NCI-H345 treated with DMSO at 0.1 percent for 48 hours (cell line): ENCODE results near the gene SLC6A12.

Source experiments
- DNase-seq: peaks from one replicate; lab custom pipeline; 2025; ENCODE audit not compliant: unreplicated experiment; lab: John Stamatoyannopoulos, UW

Gene SLC6A12

DNA sequence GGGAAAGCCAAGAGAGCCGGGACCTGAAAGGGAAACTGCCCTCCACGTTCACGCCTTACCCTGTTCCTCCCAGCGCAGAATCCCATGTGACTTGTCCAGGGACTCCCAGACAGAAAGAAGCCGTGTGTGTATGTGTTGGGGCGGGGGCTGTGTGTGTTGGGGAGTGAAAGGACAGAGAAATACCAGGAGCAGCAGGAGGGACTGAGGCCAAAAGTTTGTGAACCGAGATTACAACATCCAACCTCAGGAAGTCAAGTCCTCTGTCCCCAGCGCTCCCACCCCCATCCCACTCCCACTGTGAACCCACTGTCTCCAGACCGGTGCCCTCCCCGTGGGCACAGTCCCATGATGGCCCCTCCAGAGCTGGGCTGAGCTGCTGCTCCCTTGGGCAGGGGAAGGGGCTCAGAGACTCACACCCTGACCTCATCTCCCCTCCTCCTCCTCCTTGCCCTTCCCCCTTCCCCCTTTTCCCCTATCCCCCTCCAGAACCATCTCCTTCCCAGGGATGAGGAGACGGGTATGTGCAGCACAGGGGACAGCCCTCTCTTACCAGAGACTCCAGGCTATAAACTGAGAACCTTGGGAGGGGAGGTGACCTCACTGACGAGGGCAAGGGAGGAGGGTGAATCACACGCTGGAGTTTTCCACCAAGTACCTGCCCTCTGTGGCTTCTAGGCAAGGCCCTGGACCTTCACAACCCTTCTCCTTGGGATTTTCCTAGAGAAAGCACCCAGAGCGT is at the start of gene SLC6A12:
Gene SLC6A12, minus strand, starts transcription at position 155 of the 739 bp plus-strand sequence. CDS start 4,171 bp downstream, outside the sequence.
- DNase-seq = no peak

DNA sequence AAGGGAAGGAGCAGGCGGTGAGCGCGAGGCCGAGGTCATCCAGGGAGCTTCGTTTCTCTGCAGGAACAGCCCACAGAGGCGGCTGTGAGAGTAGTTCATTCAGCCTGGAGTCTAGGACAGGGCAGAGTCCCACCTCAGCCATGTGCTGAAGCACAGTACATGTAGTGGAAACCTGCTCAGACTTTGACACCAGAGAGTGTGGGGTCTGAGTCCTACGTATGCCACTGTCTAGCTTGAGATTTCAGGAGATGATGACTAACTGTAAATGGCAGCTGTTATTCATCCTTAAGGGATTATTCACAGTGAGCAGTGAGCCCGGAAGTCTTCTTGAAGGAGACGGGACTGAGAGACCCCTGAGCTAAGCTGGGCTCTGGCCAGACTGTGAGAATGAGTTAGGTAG is 49.6 kb upstream of the SLC6A12 start:
- DNase-seq = no peak

GRCh38 chr12:262817-263216 is 48.9 kb upstream of the SLC6A12 start, which contains the start of gene SLC6A13:
TSS of gene SLC6A13 (minus strand) at chr12:262836. CDS start at chr12:260052, 2,784 bp downstream.
- no peak for DNase-seq

- no peak for DNase-seq
Observed at GRCh38 chr12:262113-262512, 48.2 kb upstream of the SLC6A12 start.

GRCh38 chr12:257521-258321 is 43.8 kb upstream of the SLC6A12 start:
- no peak for DNase-seq

GRCh38 chr12:256958-257357 is 43.0 kb upstream of the SLC6A12 start:
- DNase-seq = no peak

GRCh38 chr12:256225-256624 is 42.3 kb upstream of the SLC6A12 start:
- no peak for DNase-seq

GRCh38 chr12:254912-255311 is 41.0 kb upstream of the SLC6A12 start:
- no peak for DNase-seq

- no peak for DNase-seq
Observed at GRCh38 chr12:254039-254438, 40.1 kb upstream of the SLC6A12 start.

GRCh38 chr12:253116-253831 is 39.3 kb upstream of the SLC6A12 start:
- no peak for DNase-seq

GRCh38 chr12:252636-253035 is 38.7 kb upstream of the SLC6A12 start:
- DNase-seq = no peak

DNA sequence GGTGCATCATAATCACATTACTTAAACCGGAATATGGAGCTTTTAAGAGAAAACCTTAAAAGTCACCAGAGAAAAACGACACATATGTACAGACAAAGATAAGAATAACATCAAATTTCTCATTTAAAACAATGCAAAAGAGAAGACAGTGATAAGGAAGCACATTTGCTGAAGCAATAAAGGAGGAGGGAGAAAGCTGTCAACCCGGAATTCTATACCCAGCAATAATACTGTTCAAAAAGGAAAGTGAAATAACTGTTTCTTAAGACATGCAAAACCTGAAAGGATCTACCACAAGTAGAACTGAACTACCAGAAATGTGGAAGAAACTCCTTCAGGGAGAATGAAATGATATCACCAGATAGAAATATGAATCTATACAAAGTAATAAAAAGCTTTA is 33.3 kb upstream of the SLC6A12 start:
- no peak for DNase-seq

- no peak for DNase-seq
Observed at GRCh38 chr12:243381-243780, 29.4 kb upstream of the SLC6A12 start.

DNA sequence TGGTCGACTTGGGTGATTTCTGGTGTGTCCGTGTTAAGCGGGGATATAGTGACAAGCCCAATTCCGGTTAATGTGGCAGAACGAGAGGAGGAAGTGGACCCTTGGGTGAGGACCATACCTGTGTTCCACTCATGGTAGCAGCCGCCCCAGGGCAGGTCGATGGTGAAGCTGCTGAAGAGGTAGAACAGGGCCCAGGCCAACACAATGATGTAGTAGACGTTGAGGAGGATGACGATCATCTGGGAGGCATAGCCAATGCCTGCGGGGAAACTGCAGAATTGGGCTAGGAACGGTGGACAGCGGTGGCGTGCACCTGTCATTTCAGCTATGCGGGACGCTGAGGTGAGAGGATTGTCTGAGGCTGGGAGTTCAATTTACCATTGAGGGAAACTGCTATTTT is 28.5 kb upstream of the SLC6A12 start:
- DNase-seq = no peak

DNA sequence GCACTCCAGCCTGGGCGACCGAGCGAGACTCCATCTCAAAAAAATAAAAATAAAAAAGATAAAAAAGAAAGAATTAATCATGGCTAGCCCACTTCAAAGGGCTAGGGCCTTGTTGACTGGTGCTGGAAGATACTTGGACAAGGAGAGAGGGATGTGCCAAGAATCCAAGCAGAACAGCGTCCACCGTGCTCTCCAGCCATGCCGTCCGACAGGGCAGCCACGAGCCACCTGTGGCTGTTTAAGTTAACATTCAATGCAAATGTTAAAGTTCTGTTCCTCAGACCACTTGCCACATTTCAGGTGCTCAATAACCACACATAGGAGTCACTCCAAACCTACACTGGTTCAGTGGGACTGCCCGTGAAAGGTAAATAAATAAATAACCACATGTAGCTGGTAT is 27.3 kb upstream of the SLC6A12 start:
- DNase-seq = no peak

DNA sequence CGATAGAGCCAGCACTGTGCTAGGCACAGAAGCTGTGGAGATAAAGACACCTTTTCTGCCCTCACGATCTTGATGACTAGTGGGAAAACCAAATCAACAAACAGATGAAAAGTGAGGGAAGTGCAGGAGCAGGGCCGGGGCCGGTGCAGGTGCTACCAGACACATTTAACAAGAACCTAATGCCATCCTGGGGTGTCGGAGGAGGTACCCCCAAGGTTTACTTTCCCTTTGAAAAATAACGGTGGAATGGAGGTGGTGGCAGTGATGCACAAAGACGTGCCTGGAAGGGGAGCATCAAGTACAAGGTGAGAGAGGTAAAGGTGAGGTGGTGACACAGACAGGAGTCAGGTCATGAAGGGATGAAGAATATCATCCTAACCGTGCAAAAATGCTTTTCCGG is 26.6 kb upstream of the SLC6A12 start:
- no peak for DNase-seq

DNA sequence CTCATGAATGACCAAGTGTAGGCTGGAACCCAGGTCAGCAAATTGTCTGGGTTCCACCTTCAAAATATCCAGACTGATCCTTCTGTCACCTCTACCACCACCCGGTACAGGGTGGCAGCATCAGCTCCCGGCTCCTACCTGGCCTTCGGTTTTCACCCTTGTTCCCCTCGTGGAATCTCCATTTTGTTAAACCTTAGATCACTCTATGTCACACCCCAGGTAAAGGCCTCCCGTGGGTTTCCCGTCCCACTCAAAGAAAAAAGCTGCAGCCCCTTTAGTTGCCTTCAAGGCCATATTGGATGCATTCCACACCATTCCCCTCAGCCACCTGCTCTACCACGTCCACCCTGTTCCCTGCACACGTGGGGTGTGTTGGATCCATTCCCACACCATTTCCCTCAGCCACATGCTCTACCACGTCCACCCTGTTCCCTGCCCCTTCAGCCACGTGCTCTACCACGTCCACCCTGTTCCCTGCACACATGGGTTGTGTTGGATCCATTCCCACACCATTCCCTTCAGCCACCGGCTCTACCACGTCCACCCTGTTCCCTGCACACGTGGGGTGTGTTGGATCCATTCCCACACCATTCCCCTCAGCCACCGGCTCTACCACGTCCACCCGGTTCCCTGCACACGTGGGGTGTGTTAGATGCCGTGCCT is 24.9 kb upstream of the SLC6A12 start:
- DNase-seq = no peak

GRCh38 chr12:238116-238515 is 24.2 kb upstream of the SLC6A12 start:
- no peak for DNase-seq

GRCh38 chr12:237026-237815 is 23.3 kb upstream of the SLC6A12 start:
- no peak for DNase-seq

GRCh38 chr12:236445-236844 is 22.5 kb upstream of the SLC6A12 start:
- DNase-seq = no peak
